ENCODE results near the gene METAP2. TPM values are rescaled to one million over a fixed set of nuclear protein-coding genes. Genes with fewer than 3 reads are reported as not detected.

Gene METAP2
- total and polyA plus RNA-seq, 2 of the 8 experiments (the other 6 are each of a cell fraction or from before 2014, with no cell fraction given) = 41.3 to 114 TPM

DNA sequence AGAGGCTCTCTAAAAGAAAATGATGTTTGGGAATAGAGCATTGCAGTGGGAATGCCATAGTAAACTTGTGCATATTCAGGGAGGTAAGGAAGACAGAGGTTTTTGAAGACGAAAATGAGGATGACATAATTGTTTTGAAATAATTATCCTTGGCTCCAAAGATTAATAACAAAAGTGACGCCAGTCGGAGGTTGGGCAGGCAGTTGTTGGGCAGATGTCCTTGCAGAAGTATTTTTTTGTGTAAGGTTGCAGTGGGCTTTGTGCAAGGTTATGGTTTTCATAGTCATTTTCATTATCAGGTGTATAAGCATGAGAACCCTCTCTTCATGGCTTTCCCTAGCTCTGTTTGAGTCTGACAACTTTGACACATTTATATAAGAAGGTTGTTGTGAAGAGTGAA is 35.3 kb downstream of the METAP2 start:
- Histone ChIP-seq H4K91ac (replicated peaks; ENCODE audit: insufficient read length, low read length) (no peak overlapping the region), H3K4me3 (ENCODE audit: extremely low read depth in 1 of 4, insufficient read depth in 2 of 4, low read depth in 3 of 4, low read length in 4 of 4) (no peak overlapping the region), H4K20me1 (replicated peaks in 1 of 2; ENCODE audit: control insufficient read depth in 1 of 2, insufficient read depth in 2 of 2, low read length in 2 of 2) (peaks cover 1 to 2% of the 10 kb centered on the region in 2 experiments), H3K9me3 (ENCODE audit: insufficient read depth in 2 of 2, low read depth in 1 of 2, low read length in 1 of 2) (no peaks in the 10 kb centered on the region), H2BK120ac (replicated peaks; ENCODE audit: low read depth, low read length) (no peak overlapping the region), H3K79me1 (ENCODE audit: low read depth, low read length) (no peaks in the 10 kb centered on the region; the same call in 1 of the 2 replicates), H3K23ac (ENCODE audit: insufficient read length) (no peak overlapping the region), H3K36me3 (ENCODE audit: control insufficient read depth in 2 of 4, insufficient read depth in 4 of 4, low read length in 3 of 4) (peaks cover 16 to 66% (median 48%) of the 10 kb centered on the region in 4 experiments), H2AK5ac (ENCODE audit: low read depth, low read length) (no peak overlapping the region), H4K8ac (ENCODE audit: extremely low read depth, insufficient read depth, low read length) (no peak overlapping the region), H3K4me2 (ENCODE audit: insufficient read depth in 1 of 2, low read depth in 2 of 2, low read length in 2 of 2) (no peak overlapping the region), H3K27me3 (replicated peaks in 1 of 4; ENCODE audit: control insufficient read depth in 3 of 4, extremely low read depth in 1 of 4, insufficient read depth in 3 of 4, low read length in 3 of 4) (no peaks in the 10 kb centered on the region), H3K79me2 (ENCODE audit: control insufficient read depth in 1 of 2, insufficient read depth in 2 of 2, low read length in 2 of 2) (0 out of 4 replicates have a peak, but pooled peaks cover 0 to 3% of the 10 kb centered on the region in 2 experiments), H3K4ac (replicated peaks; ENCODE audit: insufficient read length, low read depth, low read length) (no peak overlapping the region), H3K56ac (replicated peaks; ENCODE audit: insufficient read length, low read depth, low read length) (no peak overlapping the region), H3K23me2 (ENCODE audit: low read depth, low read length) (no peaks in the 10 kb centered on the region), H2BK5ac (ENCODE audit: low read depth, low read length) (no peak overlapping the region), H3K27ac (ENCODE audit: low read depth, low read length) (no peak overlapping the region), H2BK20ac (ENCODE audit: low read length) (no peak overlapping the region), H3K18ac (ENCODE audit: extremely low read depth, low read length) (no peak overlapping the region), H4K5ac (ENCODE audit: insufficient read length, low read depth, low read length) (no peak overlapping the region), H3K4me1 (replicated peaks in 1 of 4; ENCODE audit: control insufficient read depth in 3 of 4, insufficient read depth in 4 of 4, low read length in 3 of 4) (no peaks in the 10 kb centered on the region), H3K9ac (replicated peaks in 1 of 4; ENCODE audit: extremely low read depth in 1 of 4, low read depth in 3 of 4, low read length in 3 of 4) (no peak overlapping the region), H2BK12ac (ENCODE audit: low read depth, low read length) (no peak overlapping the region), H2BK15ac (ENCODE audit: low read length) (no peak overlapping the region), H2AFZ (ENCODE audit: low read length) (no peak overlapping the region), H3K14ac (ENCODE audit: insufficient read length) (no peak overlapping the region)
- no peak for FAIRE-seq
- ChIA-PET CTCF (ENCODE audit: partially characterized antibody) (interaction anchor here (0.6 kb wide), 1 partner anchor 153 kb away, joined by 3 read pairs; no protein-coding TSS in a partner anchor), POLR2A (ENCODE audit: partially characterized antibody) (interaction anchor here (2.0 kb wide), 1 partner anchor 36 kb away, joined by 5 read pairs; the partner anchor contains the start of gene METAP2)
- no peak for DNase-seq (ENCODE audit: low read depth in 1 of 2, low spot score in 2 of 2)
- 98% methylated on average over 3 of the region's 3 CpGs; no CpG with 5 or more reads in 1 of the 2 experiments for WGBS, 2 experiments (ENCODE audit: extremely low coverage in 1 of 2, insufficient coverage in 1 of 2, insufficient read length in 1 of 2, insufficient replicate concordance in 2 of 2, low coverage in 1 of 2, low lambda C conversion rate in 2 of 2, missing lambda C conversion rate in 1 of 2)
- no peak for TF ChIP-seq RXRA (IDR thresholded peaks at IDR 0.05; ENCODE audit: insufficient read depth, low read depth, low read length)
- TF ChIP-seq PHF8 (conservative IDR thresholded peaks at IDR 0.05; ENCODE audit: low read depth, low read length) = no peak
- TF ChIP-seq RAD21 (IDR thresholded peaks at IDR 0.05 in 1 of 2, conservative IDR thresholded peaks at IDR 0.05 in 1 of 2; ENCODE audit: low read depth in 2 of 2, low read length in 2 of 2) = no peak
- TF ChIP-seq NRF1 (IDR thresholded peaks at IDR 0.05; ENCODE audit: low read depth, low read length) = no peak

All from H1 (cell line).